ENCODE measurements around the gene RIT2. TPM values are rescaled to one million over a fixed set of nuclear protein-coding genes. Genes with fewer than 3 reads are reported as not detected.

The RIT2 gene
- total and polyA plus RNA-seq, 2 of the 4 experiments (the other 2 are of a cell fraction), result not detected

GRCh38 chr18:42745171-42745570, 370.3 kb downstream of the RIT2 start:
- ChIA-PET POLR2A (ENCODE audit: unreplicated experiment) (no interaction called here), CTCF (no interaction called here)
- Histone ChIP-seq H3K4me2 (ENCODE audit: low read depth, low read length) (no peak overlapping the region), H3K14ac (replicated peaks; ENCODE audit: low read depth, low read length) (no peak overlapping the region), H3K4ac (ENCODE audit: low read depth, low read length) (no peak overlapping the region), H4K8ac (ENCODE audit: low read depth in 2 of 2, low read length in 2 of 2) (no peak overlapping the region), H2BK120ac (ENCODE audit: low read depth, low read length) (no peak overlapping the region), H4K91ac (ENCODE audit: insufficient read depth, low read depth, low read length) (no peak overlapping the region), H3K4me3 (ENCODE audit: insufficient read depth, low read depth, low read length) (no peak overlapping the region), H3K27ac (ENCODE audit: insufficient read depth, low read length) (no peak overlapping the region), H3K79me1 (ENCODE audit: low read depth in 1 of 2, low read length in 2 of 2) (no peaks in the 10 kb centered on the region), H4K20me1 (ENCODE audit: insufficient read depth, low read length) (no peaks in the 10 kb centered on the region), H3K9me1 (ENCODE audit: insufficient read depth, low read length) (no peaks in the 10 kb centered on the region), H3K36me3 (ENCODE audit: control insufficient read depth, insufficient read depth, low read length) (no peaks in the 10 kb centered on the region), H3K4me1 (ENCODE audit: control insufficient read depth, insufficient read depth, low read length) (no peaks in the 10 kb centered on the region), H2AFZ (replicated peaks; ENCODE audit: low read length, poor library complexity) (no peak overlapping the region), H2AK5ac (ENCODE audit: low read depth, low read length) (no peak overlapping the region), H3K18ac (ENCODE audit: low read depth, low read length) (no peak overlapping the region), H2BK15ac (ENCODE audit: low read depth, low read length) (no peak overlapping the region), H3K23ac (ENCODE audit: low read depth, low read length) (no peak overlapping the region), H2BK5ac (ENCODE audit: low read depth, low read length, poor library complexity, severe bottlenecking) (no peak overlapping the region), H2AK9ac (replicated peaks; ENCODE audit: low read depth, low read length, poor library complexity) (no peak overlapping the region), H3K9me3 (ENCODE audit: control insufficient read depth, insufficient read depth, low read length) (0 out of 2 replicates have a peak, but pooled peaks cover 1% of the 10 kb centered on the region), H4K5ac (ENCODE audit: low read depth, low read length) (no peak overlapping the region), H3K9ac (ENCODE audit: low read depth, low read length) (no peak overlapping the region), H3K27me3 (ENCODE audit: control insufficient read depth, insufficient read depth, low read length) (no peaks in the 10 kb centered on the region), H3K56ac (ENCODE audit: extremely low read depth, insufficient read depth, low read length) (no peak overlapping the region), H2BK20ac (ENCODE audit: low read depth, low read length) (no peak overlapping the region)
- dilution Hi-C loops (cut with HindIII; ENCODE audit: low sequenced_read_pairs, unreplicated experiment), result no loop called here
- no peak for ATAC-seq (ENCODE audit: low read depth)
- TF ChIP-seq RFX5 (IDR thresholded peaks at IDR 0.05; ENCODE audit: low read depth, low read length), result no peak
- TF ChIP-seq, protein P1, sequence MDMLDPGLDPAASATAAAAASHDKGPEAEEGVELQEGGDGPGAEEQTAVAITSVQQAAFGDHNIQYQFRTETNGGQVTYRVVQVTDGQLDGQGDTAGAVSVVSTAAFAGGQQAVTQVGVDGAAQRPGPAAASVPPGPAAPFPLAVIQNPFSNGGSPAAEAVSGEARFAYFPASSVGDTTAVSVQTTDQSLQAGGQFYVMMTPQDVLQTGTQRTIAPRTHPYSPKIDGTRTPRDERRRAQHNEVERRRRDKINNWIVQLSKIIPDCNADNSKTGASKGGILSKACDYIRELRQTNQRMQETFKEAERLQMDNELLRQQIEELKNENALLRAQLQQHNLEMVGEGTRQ (IDR thresholded peaks at IDR 0.05; ENCODE audit: low read depth, low read length), result no peak
- TF ChIP-seq, protein P2, sequence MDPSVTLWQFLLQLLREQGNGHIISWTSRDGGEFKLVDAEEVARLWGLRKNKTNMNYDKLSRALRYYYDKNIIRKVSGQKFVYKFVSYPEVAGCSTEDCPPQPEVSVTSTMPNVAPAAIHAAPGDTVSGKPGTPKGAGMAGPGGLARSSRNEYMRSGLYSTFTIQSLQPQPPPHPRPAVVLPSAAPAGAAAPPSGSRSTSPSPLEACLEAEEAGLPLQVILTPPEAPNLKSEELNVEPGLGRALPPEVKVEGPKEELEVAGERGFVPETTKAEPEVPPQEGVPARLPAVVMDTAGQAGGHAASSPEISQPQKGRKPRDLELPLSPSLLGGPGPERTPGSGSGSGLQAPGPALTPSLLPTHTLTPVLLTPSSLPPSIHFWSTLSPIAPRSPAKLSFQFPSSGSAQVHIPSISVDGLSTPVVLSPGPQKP (IDR thresholded peaks at IDR 0.05; ENCODE audit: borderline replicate concordance, low read depth, low read length), result no peak
- BruUV-seq (replicated peaks), result no TSS peak
- intact Hi-C loops (cut with micrococcal nuclease), result no loop called here
- in situ Hi-C loops (cut with MboI; ENCODE audit: low sequenced_read_pairs), result no loop called here
- no peak for DNase-seq
